GM12878 (cell line): ENCODE measurements around the gene HPS6.

Experiments used
- CBX3 ChIP-seq: fragments of 200-600 bp; sonication (generic); IDR thresholded peaks from 2 replicates; pipeline ENCODE4 v1.6.1; 2016; ENCODE audit warnings: low read depth, borderline replicate concordance
- CEBPB ChIP-seq, 2 experiments: fragments of 150-350 bp in 1 of 2; IDR thresholded peaks; 2 replicates each; pipeline ENCODE4 v1.6.1; 2012 to 2014; ENCODE audit warnings: low read depth in 2 of 2, low read length in 2 of 2, borderline replicate concordance in 1 of 2, inconsistent platforms in 1 of 2
- CREB1 ChIP-seq: IDR thresholded peaks from 2 replicates; pipeline ENCODE4 v1.6.1; 2012; ENCODE audit warnings: low read depth, mild to moderate bottlenecking, inconsistent platforms
- EP300 ChIP-seq, 2 experiments: fragments of 150-350 bp in 1 of 2; IDR thresholded peaks; 2 replicates each; pipeline ENCODE4 v1.6.1; 2011 to 2012; ENCODE audit warnings: low read depth in 2 of 2, low read length in 2 of 2, borderline replicate concordance in 1 of 2, improper control_type of control experiment in 1 of 2, inconsistent platforms in 1 of 2; ENCODE audit not compliant: control insufficient read depth in 1 of 2
- GABPA ChIP-seq: IDR thresholded peaks from 2 replicates; pipeline ENCODE4 v1.6.1; 2014; ENCODE audit warnings: antibody characterized with exemption, low read depth, mild to moderate bottlenecking, inconsistent platforms
- MXI1 ChIP-seq: fragments of 150-350 bp; IDR thresholded peaks from 2 replicates; pipeline ENCODE4 v1.6.1; 2011; ENCODE audit warnings: low read depth, mild to moderate bottlenecking, inconsistent platforms, low read length, improper control_type of control experiment
- MYC ChIP-seq: IDR thresholded peaks from 2 replicates; pipeline ENCODE4 v1.6.1; 2011; ENCODE audit warnings: mild to moderate bottlenecking, low read length, moderate library complexity, inconsistent platforms; ENCODE audit not compliant: insufficient read depth, insufficient replicate concordance, insufficient read length, severe bottlenecking
- NR2C1 ChIP-seq: fragments of 450-650 bp; IDR thresholded peaks from 2 replicates; pipeline ENCODE4 v1.6.1; 2017; ENCODE audit warnings: antibody characterized with exemption, mild to moderate bottlenecking, moderate library complexity
- POLR2A ChIP-seq: IDR thresholded peaks from 2 replicates; pipeline ENCODE4 v1.6.1; 2011; ENCODE audit warnings: low read depth, mild to moderate bottlenecking, low read length
- POLR2AphosphoS5 ChIP-seq: IDR thresholded peaks from 2 replicates; pipeline ENCODE4 v1.6.1; 2011; ENCODE audit warnings: mild to moderate bottlenecking, low read length, inconsistent platforms
- RBBP5 ChIP-seq: fragments of 200-600 bp; sonication (generic); conservative IDR thresholded peaks from 2 replicates; pipeline ENCODE4 v1.6.1; 2016
- RELA ChIP-seq: fragments of 450-650 bp; IDR thresholded peaks from 2 replicates; pipeline ENCODE4 v1.8.0; 2014; ENCODE audit warnings: borderline replicate concordance; ENCODE audit not compliant: partially characterized antibody
- TF ChIP-seq, protein P1 (sequence below), 3 experiments: IDR thresholded peaks in 2 of 3; conservative IDR thresholded peaks in 1 of 3; 2 replicates each; pipeline ENCODE4 v1.5.1; 2011; ENCODE audit warnings: low read depth in 3 of 3, low read length in 3 of 3, mild to moderate bottlenecking in 3 of 3, control low read depth in 2 of 3, moderate library complexity in 2 of 3, inconsistent platforms in 1 of 3, mixed read lengths in 1 of 3; ENCODE audit not compliant: control insufficient read depth in 2 of 3, insufficient read depth in 1 of 3; ENCODE audit errors: extremely low read depth in 1 of 3
- TF ChIP-seq, protein P2 (sequence below): IDR thresholded peaks from 2 replicates; pipeline ENCODE4 v1.6.1; 2011; ENCODE audit warnings: borderline replicate concordance, low read depth, mild to moderate bottlenecking, moderate library complexity, mixed read lengths, low read length; ENCODE audit not compliant: insufficient read depth; ENCODE audit errors: extremely low read length

DNA sequence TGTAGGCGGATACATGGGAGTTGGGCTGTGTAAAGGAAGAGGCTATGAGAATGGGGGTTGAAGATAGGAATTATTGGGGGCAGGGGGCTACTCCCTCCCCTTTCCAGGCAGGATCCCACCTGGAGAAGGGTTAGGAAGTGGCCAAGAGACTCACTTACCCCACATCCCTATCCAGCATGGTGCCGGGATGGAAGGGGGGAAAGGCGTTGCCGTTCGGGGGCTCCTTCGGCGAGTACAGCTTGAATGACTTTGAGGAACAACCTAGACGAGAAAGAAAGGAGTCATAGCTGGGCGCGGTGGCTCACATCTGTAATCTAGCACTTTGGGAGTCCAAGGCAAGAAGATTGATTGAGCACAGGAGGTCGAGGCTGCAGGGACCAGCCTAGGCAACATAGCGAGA lies 46.1 kb downstream of the HPS6 start:
- no peak for TF ChIP-seq NR2C1
- TF ChIP-seq MYC: no peak
- no peak for TF ChIP-seq GABPA
- TF ChIP-seq, protein P1, sequence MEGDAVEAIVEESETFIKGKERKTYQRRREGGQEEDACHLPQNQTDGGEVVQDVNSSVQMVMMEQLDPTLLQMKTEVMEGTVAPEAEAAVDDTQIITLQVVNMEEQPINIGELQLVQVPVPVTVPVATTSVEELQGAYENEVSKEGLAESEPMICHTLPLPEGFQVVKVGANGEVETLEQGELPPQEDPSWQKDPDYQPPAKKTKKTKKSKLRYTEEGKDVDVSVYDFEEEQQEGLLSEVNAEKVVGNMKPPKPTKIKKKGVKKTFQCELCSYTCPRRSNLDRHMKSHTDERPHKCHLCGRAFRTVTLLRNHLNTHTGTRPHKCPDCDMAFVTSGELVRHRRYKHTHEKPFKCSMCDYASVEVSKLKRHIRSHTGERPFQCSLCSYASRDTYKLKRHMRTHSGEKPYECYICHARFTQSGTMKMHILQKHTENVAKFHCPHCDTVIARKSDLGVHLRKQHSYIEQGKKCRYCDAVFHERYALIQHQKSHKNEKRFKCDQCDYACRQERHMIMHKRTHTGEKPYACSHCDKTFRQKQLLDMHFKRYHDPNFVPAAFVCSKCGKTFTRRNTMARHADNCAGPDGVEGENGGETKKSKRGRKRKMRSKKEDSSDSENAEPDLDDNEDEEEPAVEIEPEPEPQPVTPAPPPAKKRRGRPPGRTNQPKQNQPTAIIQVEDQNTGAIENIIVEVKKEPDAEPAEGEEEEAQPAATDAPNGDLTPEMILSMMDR (IDR thresholded peaks at IDR 0.05 in 2 of 3, conservative IDR thresholded peaks at IDR 0.05 in 1 of 3; ENCODE audit: control insufficient read depth in 2 of 3, extremely low read depth in 1 of 3, insufficient read depth in 1 of 3, low read depth in 3 of 3, low read length in 3 of 3): no peak
- no peak for TF ChIP-seq CEBPB (IDR thresholded peaks at IDR 0.05; ENCODE audit: borderline replicate concordance in 1 of 2, low read depth in 2 of 2, low read length in 2 of 2)
- TF ChIP-seq POLR2A: no peak
- TF ChIP-seq RBBP5: no peak
- TF ChIP-seq MXI1: no peak
- no peak for TF ChIP-seq EP300 (IDR thresholded peaks at IDR 0.05; ENCODE audit: borderline replicate concordance in 1 of 2, control insufficient read depth in 1 of 2, low read depth in 2 of 2, low read length in 2 of 2)
- TF ChIP-seq, protein P2, sequence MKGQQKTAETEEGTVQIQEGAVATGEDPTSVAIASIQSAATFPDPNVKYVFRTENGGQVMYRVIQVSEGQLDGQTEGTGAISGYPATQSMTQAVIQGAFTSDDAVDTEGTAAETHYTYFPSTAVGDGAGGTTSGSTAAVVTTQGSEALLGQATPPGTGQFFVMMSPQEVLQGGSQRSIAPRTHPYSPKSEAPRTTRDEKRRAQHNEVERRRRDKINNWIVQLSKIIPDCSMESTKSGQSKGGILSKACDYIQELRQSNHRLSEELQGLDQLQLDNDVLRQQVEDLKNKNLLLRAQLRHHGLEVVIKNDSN: no peak
- no peak for TF ChIP-seq RELA
- TF ChIP-seq CREB1: no peak
- no peak for TF ChIP-seq CBX3
- TF ChIP-seq POLR2AphosphoS5: no peak
